SK-MEL-5 (cell line): ENCODE results near the gene DDX3X. TPM values are rescaled to one million over a fixed set of nuclear protein-coding genes. Genes with fewer than 3 reads are reported as not detected.
A peak's percentile ranks its signal among the peaks of the same experiment; 100 is the strongest.
"Not testable (repeated sequence)": the region's sequence is repeated elsewhere in the genome, so short reads cannot be mapped to it uniquely, and the experiment has no call there.

Experiments used
- DNase-seq: peaks from one replicate; pipeline ENCODE4 v3.0.0-alpha.2; 2016; ENCODE audit warnings: low read depth, low spot score
- in situ Hi-C: cut with HindIII; loops from 2 replicates; pipeline ENCODE4 v1.10.0; 2016; ENCODE audit warnings: low sequenced_read_pairs, high pct_unique_total_duplicates, low pct_unique_long_range_greater_than_20kb
- polyA plus RNA-seq, 2 experiments: library from polyadenylated mRNA; depleted of rRNA; stranded (reverse); fragments of >200 nt; gene quantifications; 2 replicates each; pipeline ENCODE4 v1.2.3, GENCODE V29; 2015
- total RNA-seq: library from RNA; depleted of rRNA; stranded (reverse); fragments of >200 nt; shearing (Covaris generic); gene quantifications from 2 replicates; pipeline ENCODE4 v1.2.3, GENCODE V29; 2014; rRNA removed

Gene DDX3X
- 151 and 204 TPM in 2 replicates for total RNA-seq
- 141 and 214 TPM in 2 replicates for polyA plus RNA-seq (2015; cell fraction: cytosol; rRNA removed)
- polyA plus RNA-seq (2015; cell fraction: nucleus; rRNA removed) = 273 and 331 TPM in 2 replicates

- in situ Hi-C loops = no loop called here
- DNase-seq = peak; percentile 80
These were observed at the start of gene DDX3X for GRCh38 chrX:41333744-41334362. DDX3X (plus strand) TSS chrX:41334162; CDS start chrX:41334253, 91 bp downstream.

- in situ Hi-C loops, DNase-seq: not testable (repeated sequence)
These were observed 48.0 kb upstream of the DDX3X start for GRCh38 chrX:41285928-41286327.

- DNase-seq = no peak
- in situ Hi-C loops = no loop called here
These were observed 45.3 kb upstream of the DDX3X start for GRCh38 chrX:41288641-41289040.

- in situ Hi-C loops = no loop called here
These were observed 44.9 kb upstream of the DDX3X start for GRCh38 chrX:41289095-41289494.

GRCh38 chrX:41291309-41291708 lies 42.7 kb upstream of the DDX3X start:
- no peak for DNase-seq
- in situ Hi-C loops = no loop called here

More at GRCh38 chrX:41289095-41289494, 44.9 kb upstream of the DDX3X start:
- no peak for DNase-seq

- peak; percentile 54 for DNase-seq
- in situ Hi-C loops = no loop called here
These were observed 40.7 kb upstream of the DDX3X start for GRCh38 chrX:41293269-41293668.

GRCh38 chrX:41300758-41301437 lies 33.1 kb upstream of the DDX3X start:
- DNase-seq = no peak
- in situ Hi-C loops = no loop called here

- in situ Hi-C loops = no loop called here
- DNase-seq = no peak
These were observed 32.5 kb upstream of the DDX3X start for GRCh38 chrX:41301438-41301824.

GRCh38 chrX:41302370-41302769 lies 31.6 kb upstream of the DDX3X start:
- in situ Hi-C loops = no loop called here
- DNase-seq = no peak

GRCh38 chrX:41303013-41303412 lies 30.9 kb upstream of the DDX3X start:
- DNase-seq = no peak
- in situ Hi-C loops = no loop called here

- in situ Hi-C loops = no loop called here
- no peak for DNase-seq
These were observed 29.8 kb upstream of the DDX3X start for GRCh38 chrX:41304178-41304577.

GRCh38 chrX:41308884-41309647 lies 24.9 kb upstream of the DDX3X start:
- in situ Hi-C loops = no loop called here
- DNase-seq = peak; percentile 13

- in situ Hi-C loops = no loop called here
- DNase-seq = no peak
These were observed 21.2 kb upstream of the DDX3X start for GRCh38 chrX:41312786-41313185.

GRCh38 chrX:41313419-41313818 lies 20.5 kb upstream of the DDX3X start:
- DNase-seq = no peak

GRCh38 chrX:41314204-41314603 lies 19.8 kb upstream of the DDX3X start:
- in situ Hi-C loops = no loop called here
- DNase-seq = no peak

More at GRCh38 chrX:41313419-41313818, 20.5 kb upstream of the DDX3X start:
- in situ Hi-C loops = no loop called here

GRCh38 chrX:41314881-41315280 lies 19.1 kb upstream of the DDX3X start:
- in situ Hi-C loops = no loop called here
- no peak for DNase-seq

GRCh38 chrX:41316266-41316665 lies 17.7 kb upstream of the DDX3X start:
- in situ Hi-C loops, DNase-seq: not testable (repeated sequence)

- in situ Hi-C loops = no loop called here
- no peak for DNase-seq
These were observed 16.3 kb upstream of the DDX3X start for GRCh38 chrX:41317477-41318208.
